HG02884 (cell line): ENCODE data around the gene SORT1.

Experiments
- ATAC-seq: cut with Tn5 transposase; IDR thresholded peaks from one replicate; pipeline ENCODE4 v1.9.1; 2021; ENCODE audit warnings: mild to moderate bottlenecking, moderate library complexity; ENCODE audit not compliant: unreplicated experiment

The SORT1 gene

DNA sequence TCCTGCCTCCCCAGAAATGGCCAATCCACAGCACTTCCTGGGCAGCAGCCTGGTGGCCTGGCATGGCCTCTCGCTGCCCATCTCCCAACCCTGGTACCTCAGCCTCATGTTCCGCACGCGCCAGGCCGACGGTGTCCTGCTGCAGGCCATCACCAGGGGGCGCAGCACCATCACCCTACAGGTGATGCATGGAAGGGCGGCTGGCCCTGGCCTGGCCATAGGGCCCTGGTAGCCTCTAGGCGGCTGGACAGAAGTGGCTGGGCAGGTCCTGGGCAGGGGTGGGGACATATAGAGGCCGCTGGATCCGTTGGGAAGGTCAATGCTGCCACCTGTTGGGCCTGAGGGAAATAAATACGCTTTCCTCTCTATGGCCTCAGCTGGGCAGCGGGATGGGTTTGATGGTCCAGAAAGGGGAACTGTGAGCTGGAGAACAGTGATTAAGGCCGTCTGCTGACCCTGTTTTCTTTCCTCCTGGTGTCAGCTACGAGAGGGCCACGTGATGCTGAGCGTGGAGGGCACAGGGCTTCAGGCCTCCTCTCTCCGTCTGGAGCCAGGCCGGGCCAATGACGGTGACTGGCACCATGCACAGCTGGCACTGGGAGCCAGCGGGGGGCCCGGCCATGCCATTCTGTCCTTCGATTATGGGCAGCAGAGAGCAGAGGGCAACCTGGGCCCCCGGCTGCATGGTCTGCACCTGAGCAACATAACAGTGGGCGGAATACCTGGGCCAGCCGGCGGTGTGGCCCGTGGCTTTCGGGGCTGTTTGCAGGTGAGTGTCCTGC lies 133.9 kb downstream of the SORT1 start:
- no peak for ATAC-seq

DNA sequence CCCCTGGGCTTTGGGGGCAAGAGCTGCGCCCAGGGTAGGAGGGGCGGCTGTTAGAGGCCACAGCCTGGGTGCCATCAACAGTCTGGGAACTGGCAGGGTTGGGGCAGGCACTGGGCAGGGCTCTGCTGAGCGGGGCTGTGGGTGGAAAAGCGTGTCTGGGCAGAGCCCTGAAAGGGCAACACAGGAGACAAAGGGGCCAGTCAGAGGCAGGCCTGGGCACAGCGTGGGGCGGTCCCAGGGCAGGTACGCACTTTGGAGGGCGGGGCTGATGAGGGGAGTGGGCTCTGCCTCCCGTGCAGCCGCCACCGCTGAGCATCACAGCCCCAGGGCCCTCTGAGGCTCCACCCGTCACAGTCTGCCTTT lies 134.5 kb downstream of the SORT1 start:
- no peak for ATAC-seq

DNA sequence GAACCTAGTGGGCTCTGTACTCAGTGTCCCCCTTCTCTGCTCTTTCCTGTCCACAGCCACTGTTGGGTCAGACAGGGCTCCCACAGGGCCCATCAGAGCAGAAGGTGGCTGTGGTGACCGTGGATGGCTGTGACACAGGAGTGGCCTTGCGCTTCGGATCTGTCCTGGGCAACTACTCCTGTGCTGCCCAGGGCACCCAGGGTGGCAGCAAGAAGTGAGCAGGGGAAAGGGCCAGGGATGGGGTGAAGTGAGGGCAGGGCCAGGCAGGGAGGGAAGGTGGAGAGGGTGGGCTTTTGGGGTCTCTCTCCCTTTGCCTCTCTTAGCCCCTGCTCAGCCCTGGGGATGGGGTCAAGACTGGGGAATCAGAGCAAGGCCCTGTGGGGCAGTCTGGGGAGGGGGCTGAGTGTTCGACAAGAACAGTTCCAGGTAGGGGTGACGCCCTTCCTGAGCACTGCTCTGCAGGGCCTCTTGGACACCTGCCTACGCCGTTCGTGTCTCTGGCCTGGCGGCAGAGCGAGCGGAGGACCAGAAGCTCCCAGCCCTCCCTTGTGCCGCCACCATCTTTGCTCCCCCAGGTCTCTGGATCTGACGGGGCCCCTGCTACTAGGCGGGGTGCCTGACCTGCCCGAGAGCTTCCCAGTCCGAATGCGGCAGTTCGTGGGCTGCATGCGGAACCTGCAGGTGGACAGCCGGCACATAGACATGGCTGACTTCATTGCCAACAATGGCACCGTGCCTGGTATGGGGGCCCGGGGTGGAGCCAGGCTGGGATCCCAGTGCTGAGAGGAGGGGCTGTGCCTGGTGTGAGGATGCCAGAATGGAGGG lies 135.3 kb downstream of the SORT1 start:
- ATAC-seq, result no peak

DNA sequence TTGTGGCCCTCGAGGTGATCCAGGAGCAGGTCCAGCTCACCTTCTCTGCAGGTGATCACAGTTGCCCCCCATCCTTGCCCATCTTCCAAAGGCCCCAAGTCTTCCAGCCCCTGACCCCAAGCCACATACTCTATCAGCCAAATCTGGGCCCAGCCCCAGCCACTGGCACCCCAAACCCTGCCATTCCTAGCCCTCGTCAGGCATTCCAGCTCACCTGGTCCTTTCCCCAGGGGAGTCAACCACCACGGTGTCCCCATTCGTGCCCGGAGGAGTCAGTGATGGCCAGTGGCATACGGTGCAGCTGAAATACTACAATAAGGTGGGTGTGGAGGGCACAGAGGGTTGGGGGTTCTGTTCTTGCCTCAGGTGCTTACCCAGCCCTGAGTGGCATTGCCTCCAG lies 136.1 kb downstream of the SORT1 start:
- ATAC-seq, result no peak

DNA sequence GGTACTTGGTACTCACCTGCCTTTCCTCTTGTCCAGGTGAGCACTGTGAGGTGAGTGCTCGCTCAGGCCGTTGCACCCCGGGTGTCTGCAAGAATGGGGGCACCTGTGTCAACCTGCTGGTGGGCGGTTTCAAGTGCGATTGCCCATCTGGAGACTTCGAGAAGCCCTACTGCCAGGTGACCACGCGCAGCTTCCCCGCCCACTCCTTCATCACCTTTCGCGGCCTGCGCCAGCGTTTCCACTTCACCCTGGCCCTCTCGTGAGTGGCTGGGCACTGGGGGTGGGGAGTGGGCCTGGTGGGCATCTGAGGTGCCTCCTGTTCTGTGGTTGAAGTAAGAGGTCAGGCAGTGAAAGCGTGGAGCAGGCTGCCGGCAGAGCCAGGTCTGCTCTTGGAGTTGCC lies 136.7 kb downstream of the SORT1 start:
- ATAC-seq, result no peak

DNA sequence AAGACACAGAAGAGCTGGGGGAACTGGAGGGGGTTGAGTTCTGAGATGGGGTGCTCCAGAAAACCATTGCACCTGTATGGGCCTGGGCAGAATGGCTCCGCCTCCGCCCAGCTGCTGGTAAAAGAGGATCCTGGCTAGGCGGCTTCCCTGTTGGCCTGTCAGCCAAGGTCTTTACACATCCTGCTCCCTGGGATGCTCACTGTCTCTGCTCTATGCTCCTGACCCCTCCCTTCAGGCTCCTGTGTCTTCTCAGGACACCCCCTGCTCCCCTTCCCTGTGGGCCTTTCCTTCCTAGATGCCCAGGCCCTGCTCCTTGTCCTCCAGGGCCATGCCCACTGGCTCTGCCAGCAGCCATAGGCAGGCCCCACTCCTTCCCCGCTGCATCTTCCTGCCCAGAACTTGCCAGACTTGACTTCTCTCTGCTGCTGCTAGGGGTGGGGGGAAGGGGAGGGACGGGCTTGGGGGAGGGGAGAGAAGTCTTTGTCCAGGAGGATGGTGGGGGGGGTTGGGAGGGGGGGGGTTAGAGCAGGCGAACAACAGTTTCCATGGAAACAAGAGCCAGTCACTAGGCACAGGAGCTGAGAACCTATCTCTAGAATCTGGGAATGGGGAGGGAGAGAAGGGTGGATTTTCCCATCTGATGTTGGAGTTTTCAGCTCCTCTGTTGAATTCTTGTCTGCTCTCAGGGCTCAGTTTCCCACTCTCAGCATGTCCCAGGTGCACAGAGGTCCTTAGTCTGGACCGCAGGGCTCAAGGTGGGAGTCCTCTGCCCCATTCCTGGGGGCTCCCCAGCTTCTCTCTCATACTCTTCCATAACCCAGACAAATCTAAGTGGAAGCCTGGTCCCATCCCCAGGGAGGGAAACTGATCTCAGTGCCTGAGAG lies 137.8 kb downstream of the SORT1 start:
- ATAC-seq, result no peak
